ENCODE results near the gene PRKAG3. TPM values are rescaled to one million over a fixed set of nuclear protein-coding genes. Genes with fewer than 3 reads are reported as not detected.

Gene PRKAG3
- total and polyA plus RNA-seq, 9 of the 15 experiments (the other 6 are each of a cell fraction or from before 2014, with no cell fraction given) = not detected

DNA sequence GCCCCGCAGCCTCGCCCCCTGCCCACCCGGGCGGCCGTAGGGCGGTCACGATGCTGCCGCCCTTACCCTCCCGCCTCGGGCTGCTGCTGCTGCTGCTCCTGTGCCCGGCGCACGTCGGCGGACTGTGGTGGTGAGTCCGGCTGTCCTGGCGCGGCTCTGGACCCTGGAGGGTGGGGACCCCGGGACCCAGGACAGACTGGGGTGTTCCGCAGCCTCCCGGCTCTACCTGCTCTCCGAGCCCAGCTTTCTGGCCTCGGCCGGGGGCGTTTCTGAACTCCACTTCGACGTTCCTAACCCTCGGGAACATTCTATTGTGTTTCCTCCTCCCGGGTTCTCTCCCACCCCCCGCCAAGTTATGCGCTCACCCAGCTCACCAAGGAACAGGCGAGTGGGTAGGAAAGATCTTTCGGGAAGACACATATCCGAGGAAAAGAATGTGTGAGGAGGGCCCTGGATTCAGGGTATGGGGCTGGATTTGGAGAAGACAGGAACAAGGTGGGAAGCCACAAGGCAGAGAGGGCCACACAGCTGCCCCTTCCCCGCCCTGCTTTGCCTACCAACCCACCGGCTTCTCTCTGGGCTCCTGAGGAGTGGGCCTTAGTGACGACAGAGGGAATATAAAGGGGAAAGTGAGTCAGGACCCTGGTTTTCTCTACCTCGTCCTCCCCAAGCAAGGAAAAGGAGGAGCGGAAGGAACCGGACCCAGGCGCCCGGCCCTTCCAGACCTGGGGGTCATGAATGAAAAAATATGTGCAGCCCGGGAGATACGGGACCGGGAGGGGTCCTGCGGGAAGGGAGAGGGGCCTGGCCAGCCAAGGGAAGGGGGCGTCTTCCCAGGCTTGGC is 28.6 kb upstream of the PRKAG3 start:
- no peak overlapping the region for H3K27ac ChIP-seq (ENCODE audit: extremely low read depth, low read depth, low read length)
- FAIRE-seq (no peak), ATAC-seq (no peak), DNase-seq (ENCODE audit: extremely low read depth in 1 of 4, low spot score in 3 of 4) (no peak)
- no peak overlapping the region for H2AFZ ChIP-seq (ENCODE audit: low read depth, low read length)
- CTCF ChIA-PET (ENCODE audit: low intra/inter-chr PET ratio) = interaction anchor here (0.7 kb wide), 1 partner anchor 138 kb away, joined by 3 read pairs; no protein-coding TSS in a partner anchor
- H3K9me1 ChIP-seq (ENCODE audit: control insufficient read depth, insufficient read depth, low read length) = no peaks in the 10 kb centered on the region
- H4K20me1 ChIP-seq (replicated peaks; ENCODE audit: control insufficient read depth, insufficient read depth, low read length) = peaks cover 6% of the 10 kb centered on the region; the same call in 1 of the 2 replicates
- H3K4me3 ChIP-seq = no peak overlapping the region
- H3K4me1 ChIP-seq (replicated peaks in 1 of 2; ENCODE audit: control insufficient read depth in 2 of 2, insufficient read depth in 2 of 2, low read length in 2 of 2) = peaks cover 3 to 15% of the 10 kb centered on the region in 2 experiments; a peak in 3 of 5 replicates
- POLR2A ChIA-PET = interaction anchor here (0.5 kb wide), 1 partner anchor 270 kb away, joined by 3 read pairs; no protein-coding TSS in a partner anchor
- H3K27me3 ChIP-seq (ENCODE audit: control insufficient read depth in 2 of 2, insufficient read depth in 2 of 2, low read length in 2 of 2) = peaks cover 0 to 43% of the 10 kb centered on the region in 2 experiments; a peak in 4 of 5 replicates
- H3K36me3 ChIP-seq (ENCODE audit: control insufficient read depth, insufficient read depth, low read length) = no peaks in the 10 kb centered on the region
- in situ Hi-C loops (cut with MboI) (loop anchor here (10.0 kb wide), 1 partner anchor 255 kb away; no protein-coding TSS in a partner anchor), intact Hi-C loops (cut with micrococcal nuclease) (loop anchor here (10.0 kb wide), 1 partner anchor 295 kb away; no protein-coding TSS in a partner anchor)
- H3K4me2 ChIP-seq (ENCODE audit: insufficient read depth, low read length) = no peak overlapping the region
- no peaks in the 10 kb centered on the region for H3K9me3 ChIP-seq (replicated peaks; ENCODE audit: control insufficient read depth, insufficient read depth, low read depth, low read length)
- WGBS (ENCODE audit: insufficient coverage, low coverage, missing lambda C conversion rate) = 5% methylated on average over 25 of the region's 47 CpGs
- BruUV-seq (replicated peaks) = no TSS peak
- no peak overlapping the region for H3K9ac ChIP-seq (ENCODE audit: insufficient read depth in 1 of 2, low read depth in 2 of 2, low read length in 2 of 2)
- no peaks in the 10 kb centered on the region for H3K79me2 ChIP-seq (ENCODE audit: control insufficient read depth, insufficient read depth, low read length)
- TF ChIP-seq, protein P1, sequence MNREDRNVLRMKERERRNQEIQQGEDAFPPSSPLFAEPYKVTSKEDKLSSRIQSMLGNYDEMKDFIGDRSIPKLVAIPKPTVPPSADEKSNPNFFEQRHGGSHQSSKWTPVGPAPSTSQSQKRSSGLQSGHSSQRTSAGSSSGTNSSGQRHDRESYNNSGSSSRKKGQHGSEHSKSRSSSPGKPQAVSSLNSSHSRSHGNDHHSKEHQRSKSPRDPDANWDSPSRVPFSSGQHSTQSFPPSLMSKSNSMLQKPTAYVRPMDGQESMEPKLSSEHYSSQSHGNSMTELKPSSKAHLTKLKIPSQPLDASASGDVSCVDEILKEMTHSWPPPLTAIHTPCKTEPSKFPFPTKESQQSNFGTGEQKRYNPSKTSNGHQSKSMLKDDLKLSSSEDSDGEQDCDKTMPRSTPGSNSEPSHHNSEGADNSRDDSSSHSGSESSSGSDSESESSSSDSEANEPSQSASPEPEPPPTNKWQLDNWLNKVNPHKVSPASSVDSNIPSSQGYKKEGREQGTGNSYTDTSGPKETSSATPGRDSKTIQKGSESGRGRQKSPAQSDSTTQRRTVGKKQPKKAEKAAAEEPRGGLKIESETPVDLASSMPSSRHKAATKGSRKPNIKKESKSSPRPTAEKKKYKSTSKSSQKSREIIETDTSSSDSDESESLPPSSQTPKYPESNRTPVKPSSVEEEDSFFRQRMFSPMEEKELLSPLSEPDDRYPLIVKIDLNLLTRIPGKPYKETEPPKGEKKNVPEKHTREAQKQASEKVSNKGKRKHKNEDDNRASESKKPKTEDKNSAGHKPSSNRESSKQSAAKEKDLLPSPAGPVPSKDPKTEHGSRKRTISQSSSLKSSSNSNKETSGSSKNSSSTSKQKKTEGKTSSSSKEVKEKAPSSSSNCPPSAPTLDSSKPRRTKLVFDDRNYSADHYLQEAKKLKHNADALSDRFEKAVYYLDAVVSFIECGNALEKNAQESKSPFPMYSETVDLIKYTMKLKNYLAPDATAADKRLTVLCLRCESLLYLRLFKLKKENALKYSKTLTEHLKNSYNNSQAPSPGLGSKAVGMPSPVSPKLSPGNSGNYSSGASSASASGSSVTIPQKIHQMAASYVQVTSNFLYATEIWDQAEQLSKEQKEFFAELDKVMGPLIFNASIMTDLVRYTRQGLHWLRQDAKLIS (CRISPR knock-in tag; IDR thresholded peaks at IDR 0.05) = no peak
- TF ChIP-seq TBL1XR1 (IDR thresholded peaks at IDR 0.05; ENCODE audit: low read length in 2 of 2) (no peak), NCOR1 (IDR thresholded peaks at IDR 0.05) (no peak), BMI1 (IDR thresholded peaks at IDR 0.05; ENCODE audit: low read length) (no peak), ESRRB (CRISPR knock-in tag; IDR thresholded peaks at IDR 0.05; ENCODE audit: borderline replicate concordance) (no peak), PHF21A (IDR thresholded peaks at IDR 0.05; ENCODE audit: borderline replicate concordance, low read depth) (no peak), KHSRP (IDR thresholded peaks at IDR 0.05) (no peak), MCM2 (IDR thresholded peaks at IDR 0.05; ENCODE audit: low read depth) (no peak), SIRT6 (IDR thresholded peaks at IDR 0.05; ENCODE audit: low read depth, low read length) (no peak)
- TF ChIP-seq, protein P2, sequence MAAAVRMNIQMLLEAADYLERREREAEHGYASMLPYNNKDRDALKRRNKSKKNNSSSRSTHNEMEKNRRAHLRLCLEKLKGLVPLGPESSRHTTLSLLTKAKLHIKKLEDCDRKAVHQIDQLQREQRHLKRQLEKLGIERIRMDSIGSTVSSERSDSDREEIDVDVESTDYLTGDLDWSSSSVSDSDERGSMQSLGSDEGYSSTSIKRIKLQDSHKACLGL (CRISPR knock-in tag; IDR thresholded peaks at IDR 0.05; ENCODE audit: borderline replicate concordance, poor library complexity, severe bottlenecking) = no peak
- TF ChIP-seq, protein P3, sequence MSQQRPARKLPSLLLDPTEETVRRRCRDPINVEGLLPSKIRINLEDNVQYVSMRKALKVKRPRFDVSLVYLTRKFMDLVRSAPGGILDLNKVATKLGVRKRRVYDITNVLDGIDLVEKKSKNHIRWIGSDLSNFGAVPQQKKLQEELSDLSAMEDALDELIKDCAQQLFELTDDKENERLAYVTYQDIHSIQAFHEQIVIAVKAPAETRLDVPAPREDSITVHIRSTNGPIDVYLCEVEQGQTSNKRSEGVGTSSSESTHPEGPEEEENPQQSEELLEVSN (IDR thresholded peaks at IDR 0.05; ENCODE audit: borderline replicate concordance in 1 of 2, extremely low read depth in 1 of 2, insufficient read depth in 1 of 2, insufficient read length in 1 of 2, low read depth in 1 of 2, low read length in 1 of 2, poor library complexity in 1 of 2, severe bottlenecking in 1 of 2) = no peak
- TF ChIP-seq, protein P4, sequence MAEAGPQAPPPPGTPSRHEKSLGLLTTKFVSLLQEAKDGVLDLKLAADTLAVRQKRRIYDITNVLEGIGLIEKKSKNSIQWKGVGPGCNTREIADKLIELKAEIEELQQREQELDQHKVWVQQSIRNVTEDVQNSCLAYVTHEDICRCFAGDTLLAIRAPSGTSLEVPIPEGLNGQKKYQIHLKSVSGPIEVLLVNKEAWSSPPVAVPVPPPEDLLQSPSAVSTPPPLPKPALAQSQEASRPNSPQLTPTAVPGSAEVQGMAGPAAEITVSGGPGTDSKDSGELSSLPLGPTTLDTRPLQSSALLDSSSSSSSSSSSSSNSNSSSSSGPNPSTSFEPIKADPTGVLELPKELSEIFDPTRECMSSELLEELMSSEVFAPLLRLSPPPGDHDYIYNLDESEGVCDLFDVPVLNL (CRISPR knock-in tag; IDR thresholded peaks at IDR 0.05; ENCODE audit: low read depth) = no peak

Measured in K562 (cell line).